Epithelial cell of proximal tubule (primary cell): ENCODE measurements around the gene MYO3A. TPM values are rescaled to one million over a fixed set of nuclear protein-coding genes. Genes with fewer than 3 reads are reported as not detected.
A peak's percentile ranks its signal among the peaks of the same experiment; 100 is the strongest.

Source experiments
- DNase-seq: peaks from one replicate; pipeline ENCODE4 v3.0.0-alpha.2; 2011; ENCODE audit warnings: low read depth
- H3K4me3 ChIP-seq: 2 replicates; pipeline ENCODE4 v1.5.1; 2011; ENCODE audit warnings: low read depth, mild to moderate bottlenecking, low read length
- CTCF ChIP-seq: conservative IDR thresholded peaks from 2 replicates; pipeline ENCODE4 v1.5.1; 2012; ENCODE audit warnings: low read depth, mild to moderate bottlenecking, low read length
- total RNA-seq: library from RNA; depleted of rRNA; stranded (reverse); fragments of >200 nt; gene quantifications from 2 replicates; pipeline ENCODE4 v1.2.3, GENCODE V29; 2015

Gene MYO3A
- total RNA-seq, result 2.4 and 5.0 TPM in 2 replicates

- peak within 1 kb of the TSS; percentile 65 for H3K4me3 ChIP-seq
- no peak for DNase-seq
- TF ChIP-seq CTCF, result no peak
Observed at GRCh38 chr10:25933653-25934608, at the start of gene MYO3A. Gene MYO3A (plus strand): TSS chr10:25934229. CDS start chr10:25952111, 17,882 bp downstream.

GRCh38 chr10:25888627-25889026, 45.4 kb upstream of the MYO3A start:
- no peak for TF ChIP-seq CTCF
- no peak for DNase-seq

GRCh38 chr10:25890995-25891394, 43.0 kb upstream of the MYO3A start:
- no peak for DNase-seq
- no peak overlapping the region for H3K4me3 ChIP-seq
- TF ChIP-seq CTCF, result no peak

More at GRCh38 chr10:25888627-25889026, 45.4 kb upstream of the MYO3A start:
- H3K4me3 ChIP-seq, result no peak overlapping the region

- no peak for DNase-seq
- H3K4me3 ChIP-seq, result no peak overlapping the region
- TF ChIP-seq CTCF, result no peak
Observed at GRCh38 chr10:25895856-25896255, 38.2 kb upstream of the MYO3A start.

GRCh38 chr10:25896421-25896820, 37.6 kb upstream of the MYO3A start:
- no peak overlapping the region for H3K4me3 ChIP-seq
- DNase-seq, result no peak
- TF ChIP-seq CTCF, result no peak

GRCh38 chr10:25899304-25899703, 34.7 kb upstream of the MYO3A start:
- H3K4me3 ChIP-seq, result no peak overlapping the region
- TF ChIP-seq CTCF, result no peak
- no peak for DNase-seq

- H3K4me3 ChIP-seq, result no peak overlapping the region
- DNase-seq, result no peak
- no peak for TF ChIP-seq CTCF
Observed at GRCh38 chr10:25901199-25901598, 32.8 kb upstream of the MYO3A start.
